GM18951 (cell line): ENCODE data around the gene CD38.

Experiments used
- POLR2A ChIP-seq: IDR thresholded peaks from 4 replicates; pipeline ENCODE4 v1.6.1; 2011; ENCODE audit warnings: mild to moderate bottlenecking; ENCODE audit not compliant: insufficient read length, insufficient read depth; ENCODE audit errors: extremely low read depth
- in situ Hi-C: fragments of 300-500 bp; cut with MboI; formaldehyde crosslinking; loops from one replicate; pipeline ENCODE4 v1.12.0; 2022; ENCODE audit warnings: low sequenced_read_pairs, mixed read lengths, inconsistent platforms; ENCODE audit not compliant: unreplicated experiment

CD38 gene

DNA sequence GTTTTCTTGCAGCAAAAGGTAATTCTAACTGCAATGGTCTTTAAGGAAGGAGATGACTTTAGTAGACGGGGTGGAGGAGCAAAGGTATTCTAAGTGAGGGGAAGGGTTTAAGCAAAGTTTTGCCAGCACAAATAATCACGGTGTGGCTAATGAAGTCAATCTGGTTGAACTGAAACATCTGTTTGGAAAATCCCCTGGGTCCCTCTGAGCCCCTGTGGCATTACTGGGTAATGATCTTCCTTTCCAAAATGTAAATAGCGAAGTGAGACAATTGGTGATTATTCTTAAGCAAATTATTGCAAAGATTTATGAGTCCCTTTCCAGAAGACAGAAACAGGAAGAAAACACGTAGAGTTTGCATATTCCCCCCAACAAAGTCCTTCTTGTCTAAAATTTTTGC lies 113.2 kb downstream of the CD38 start:
- in situ Hi-C loops: no loop called here
- no peak for TF ChIP-seq POLR2A

DNA sequence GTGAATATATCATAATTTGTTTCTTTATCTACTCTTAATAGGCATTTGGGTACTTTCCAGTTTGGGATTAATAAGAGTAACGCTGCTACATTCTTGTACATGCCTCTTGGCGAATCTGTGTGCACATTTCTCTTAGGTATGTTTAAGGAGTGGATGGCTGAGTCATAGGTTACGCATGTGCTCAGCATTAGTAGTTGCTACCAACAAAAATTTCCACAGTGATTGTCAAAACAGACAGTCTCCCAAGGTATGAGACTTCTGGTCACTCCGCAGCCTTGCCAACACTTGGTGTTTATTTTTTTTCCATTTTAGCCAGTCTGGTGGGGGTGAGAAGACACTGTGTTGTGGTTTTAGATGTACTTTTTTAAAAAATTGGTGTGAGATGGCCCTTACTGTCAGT lies 115.8 kb downstream of the CD38 start:
- TF ChIP-seq POLR2A: no peak
- in situ Hi-C loops: no loop called here

DNA sequence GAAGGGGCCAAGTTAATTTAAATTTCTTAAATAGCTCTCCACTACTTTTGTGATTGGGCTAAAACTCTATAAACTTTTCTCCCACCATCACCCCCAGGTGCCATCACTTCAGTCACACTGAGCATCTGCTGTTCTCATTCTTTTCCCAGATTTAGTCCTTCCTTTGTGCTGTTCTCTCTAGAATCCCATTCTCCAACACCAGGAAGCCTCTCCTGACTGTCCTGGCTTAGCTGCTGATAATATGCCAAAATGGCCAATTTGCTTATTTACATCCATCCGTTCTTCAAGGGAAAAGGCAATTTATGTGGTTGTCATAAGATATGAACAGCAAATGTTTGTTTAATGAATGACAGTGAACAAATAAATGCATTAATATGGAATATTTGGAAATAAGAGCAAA lies 116.3 kb downstream of the CD38 start:
- in situ Hi-C loops: no loop called here

GRCh38 chr4:15894921-15895916 lies 117.1 kb downstream of the CD38 start:
- in situ Hi-C loops: no loop called here
- TF ChIP-seq POLR2A: no peak

More for the DNA sequence above, 116.3 kb downstream of the CD38 start:
- TF ChIP-seq POLR2A: no peak

DNA sequence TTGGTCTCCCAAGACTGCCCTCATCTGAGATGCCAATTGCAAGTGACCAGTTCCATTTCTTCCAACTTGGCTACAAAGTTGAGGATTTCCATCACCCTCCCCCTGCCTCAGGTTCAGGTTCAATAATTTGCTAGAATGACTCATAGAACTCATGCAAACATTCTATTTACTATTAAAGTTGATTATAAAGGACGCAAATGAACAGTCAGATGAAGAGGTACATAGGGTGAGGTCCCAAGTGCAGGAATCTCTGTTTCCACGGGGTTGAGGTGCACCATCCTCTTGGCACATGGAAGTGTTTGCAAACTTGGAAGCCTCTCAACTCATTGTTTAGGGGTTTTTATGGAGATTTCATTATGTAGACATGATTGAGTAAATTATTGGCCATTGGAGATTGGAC lies 119.4 kb downstream of the CD38 start:
- in situ Hi-C loops: no loop called here
- no peak for TF ChIP-seq POLR2A

- in situ Hi-C loops: no loop called here
- no peak for TF ChIP-seq POLR2A
Observed at GRCh38 chr4:15898902-15899301, 120.8 kb downstream of the CD38 start.

- no peak for TF ChIP-seq POLR2A
- in situ Hi-C loops: no loop called here
Observed at GRCh38 chr4:15899511-15899910, 121.4 kb downstream of the CD38 start.

DNA sequence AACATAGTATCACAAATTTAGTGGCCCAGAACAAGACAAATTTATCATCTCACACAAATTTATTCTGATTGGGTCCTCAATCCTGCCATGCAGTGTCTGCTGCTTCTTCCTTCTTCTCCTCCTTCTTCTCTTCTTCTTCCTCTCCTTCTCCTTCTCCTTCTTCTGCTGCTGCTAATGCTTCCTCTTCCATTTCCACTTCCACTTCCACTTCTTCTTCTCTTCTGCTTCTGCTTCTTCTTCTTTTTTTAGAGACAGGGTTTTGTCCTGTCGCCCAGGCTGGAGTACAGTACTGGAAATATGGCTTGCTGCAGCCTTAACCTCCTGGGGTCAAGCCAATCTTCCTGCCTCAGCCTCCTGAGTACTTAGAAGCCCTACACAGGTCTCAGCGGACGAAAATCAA lies 122.9 kb downstream of the CD38 start:
- in situ Hi-C loops: no loop called here
- no peak for TF ChIP-seq POLR2A

GRCh38 chr4:15901998-15902397 lies 123.9 kb downstream of the CD38 start:
- TF ChIP-seq POLR2A: no peak
- in situ Hi-C loops: no loop called here

GRCh38 chr4:15902746-15903145 lies 124.6 kb downstream of the CD38 start:
- in situ Hi-C loops: no loop called here
- no peak for TF ChIP-seq POLR2A
